HepG2 (cell line): Measurements from ENCODE around the gene RBM22.

Source experiments
- FOXA1 ChIP-seq, 2 experiments: fragments of 450-650 bp in 1 of 2; sonication (generic) in 1 of 2; formaldehyde crosslinking in 1 of 2; IDR thresholded peaks; 2 replicates each; pipeline versions ENCODE4 v1.4.0 to v1.6.1; 2016 to 2020; ENCODE audit warnings: missing genetic modification reagents in 1 of 2
- FOXP1 ChIP-seq, 2 experiments: fragments of 450-650 bp in 1 of 2; IDR thresholded peaks; 2 replicates each; pipeline ENCODE4 v1.6.1; 2017 to 2018; ENCODE audit warnings: antibody characterized with exemption in 1 of 2
- HDAC6 ChIP-seq: fragments of 200-600 bp; sonication (generic); IDR thresholded peaks from 2 replicates; pipeline ENCODE4 v1.7.0; 2017; ENCODE audit warnings: mild to moderate bottlenecking, antibody characterized with exemption, low read length, low read depth
- RARG ChIP-seq: sonication (generic); formaldehyde crosslinking; IDR thresholded peaks from 2 replicates; pipeline ENCODE4 v1.4.0; 2020; ENCODE audit warnings: low read depth, mild to moderate bottlenecking, missing genetic modification reagents
- TBP ChIP-seq: sonication (generic); formaldehyde crosslinking; IDR thresholded peaks from 2 replicates; pipeline ENCODE4 v1.5.0; 2020; ENCODE audit warnings: missing genetic modification reagents
- ZNF724P ChIP-seq: sonication (generic); formaldehyde crosslinking; IDR thresholded peaks from 2 replicates; pipeline ENCODE4 v1.8.0; 2022; ENCODE audit warnings: missing genetic modification reagents, borderline replicate concordance
- ZNF761 ChIP-seq: sonication (generic); formaldehyde crosslinking; conservative IDR thresholded peaks from 2 replicates; pipeline ENCODE4 v1.4.0; 2020; ENCODE audit warnings: mild to moderate bottlenecking, missing genetic modification reagents
- ZSCAN30 ChIP-seq: sonication (generic); formaldehyde crosslinking; IDR thresholded peaks from 2 replicates; pipeline ENCODE4 v1.5.0; 2020; ENCODE audit warnings: mild to moderate bottlenecking, missing genetic modification reagents
- TF ChIP-seq, protein P1 (sequence below): IDR thresholded peaks from 2 replicates; pipeline ENCODE4 v1.6.1; 2016; ENCODE audit warnings: control low read depth
- TF ChIP-seq, protein P2 (sequence below): sonication (generic); formaldehyde crosslinking; IDR thresholded peaks from 2 replicates; pipeline ENCODE4 v1.5.0; 2020; ENCODE audit warnings: mild to moderate bottlenecking, missing genetic modification reagents, moderate library complexity
- TF ChIP-seq, protein P3 (sequence below): sonication (generic); formaldehyde crosslinking; IDR thresholded peaks from 2 replicates; pipeline ENCODE4 v1.4.0; 2020; ENCODE audit warnings: missing genetic modification reagents

- TF ChIP-seq FOXP1 (IDR thresholded peaks at IDR 0.05) (no peak), FOXP1 (CRISPR knock-in tag; IDR thresholded peaks at IDR 0.05) (no peak), HDAC6 (no peak), ZNF761 (no peak), RARG (CRISPR knock-in tag) (no peak), ZSCAN30 (CRISPR knock-in tag) (no peak), FOXA1 (IDR thresholded peaks at IDR 0.05) (no peak), FOXA1 (CRISPR knock-in tag; IDR thresholded peaks at IDR 0.05) (no peak), TBP (CRISPR knock-in tag) (no peak), ZNF724P (CRISPR knock-in tag) (no peak)
- TF ChIP-seq, protein P1, sequence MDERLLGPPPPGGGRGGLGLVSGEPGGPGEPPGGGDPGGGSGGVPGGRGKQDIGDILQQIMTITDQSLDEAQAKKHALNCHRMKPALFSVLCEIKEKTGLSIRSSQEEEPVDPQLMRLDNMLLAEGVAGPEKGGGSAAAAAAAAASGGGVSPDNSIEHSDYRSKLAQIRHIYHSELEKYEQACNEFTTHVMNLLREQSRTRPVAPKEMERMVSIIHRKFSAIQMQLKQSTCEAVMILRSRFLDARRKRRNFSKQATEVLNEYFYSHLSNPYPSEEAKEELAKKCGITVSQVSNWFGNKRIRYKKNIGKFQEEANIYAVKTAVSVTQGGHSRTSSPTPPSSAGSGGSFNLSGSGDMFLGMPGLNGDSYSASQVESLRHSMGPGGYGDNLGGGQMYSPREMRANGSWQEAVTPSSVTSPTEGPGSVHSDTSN (CRISPR knock-in tag): no peak
- TF ChIP-seq, protein P2, sequence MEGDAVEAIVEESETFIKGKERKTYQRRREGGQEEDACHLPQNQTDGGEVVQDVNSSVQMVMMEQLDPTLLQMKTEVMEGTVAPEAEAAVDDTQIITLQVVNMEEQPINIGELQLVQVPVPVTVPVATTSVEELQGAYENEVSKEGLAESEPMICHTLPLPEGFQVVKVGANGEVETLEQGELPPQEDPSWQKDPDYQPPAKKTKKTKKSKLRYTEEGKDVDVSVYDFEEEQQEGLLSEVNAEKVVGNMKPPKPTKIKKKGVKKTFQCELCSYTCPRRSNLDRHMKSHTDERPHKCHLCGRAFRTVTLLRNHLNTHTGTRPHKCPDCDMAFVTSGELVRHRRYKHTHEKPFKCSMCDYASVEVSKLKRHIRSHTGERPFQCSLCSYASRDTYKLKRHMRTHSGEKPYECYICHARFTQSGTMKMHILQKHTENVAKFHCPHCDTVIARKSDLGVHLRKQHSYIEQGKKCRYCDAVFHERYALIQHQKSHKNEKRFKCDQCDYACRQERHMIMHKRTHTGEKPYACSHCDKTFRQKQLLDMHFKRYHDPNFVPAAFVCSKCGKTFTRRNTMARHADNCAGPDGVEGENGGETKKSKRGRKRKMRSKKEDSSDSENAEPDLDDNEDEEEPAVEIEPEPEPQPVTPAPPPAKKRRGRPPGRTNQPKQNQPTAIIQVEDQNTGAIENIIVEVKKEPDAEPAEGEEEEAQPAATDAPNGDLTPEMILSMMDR (CRISPR knock-in tag): no peak
- TF ChIP-seq, protein P3, sequence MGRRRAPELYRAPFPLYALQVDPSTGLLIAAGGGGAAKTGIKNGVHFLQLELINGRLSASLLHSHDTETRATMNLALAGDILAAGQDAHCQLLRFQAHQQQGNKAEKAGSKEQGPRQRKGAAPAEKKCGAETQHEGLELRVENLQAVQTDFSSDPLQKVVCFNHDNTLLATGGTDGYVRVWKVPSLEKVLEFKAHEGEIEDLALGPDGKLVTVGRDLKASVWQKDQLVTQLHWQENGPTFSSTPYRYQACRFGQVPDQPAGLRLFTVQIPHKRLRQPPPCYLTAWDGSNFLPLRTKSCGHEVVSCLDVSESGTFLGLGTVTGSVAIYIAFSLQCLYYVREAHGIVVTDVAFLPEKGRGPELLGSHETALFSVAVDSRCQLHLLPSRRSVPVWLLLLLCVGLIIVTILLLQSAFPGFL (CRISPR knock-in tag): no peak
Observed at GRCh38 chr5:150642991-150643710, 57.7 kb downstream of the RBM22 start.
